HL-60 (cell line): ENCODE results near the gene MIF.
"Not testable (repeated sequence)": the region's sequence is repeated elsewhere in the genome, so short reads cannot be mapped to it uniquely, and the experiment has no call there.

Experiments
- DNase-seq, 2 experiments: peaks; one replicate each; pipeline ENCODE4 v3.0.0-alpha.2; 2010 to 2020; ENCODE audit warnings: low read depth in 1 of 2, low spot score in 1 of 2
- H3K27ac ChIP-seq: fragments of 250-450 bp; sonication (Bioruptor Pico); replicated peaks from 2 replicates; pipeline ENCODE4 v1.5.1; 2020; ENCODE audit warnings: mild to moderate bottlenecking, moderate library complexity
- H3K27me3 ChIP-seq: fragments of 250-450 bp; sonication (Bioruptor Pico); 2 replicates; pipeline ENCODE4 v1.5.1; 2021; ENCODE audit warnings: mild to moderate bottlenecking, moderate library complexity; ENCODE audit not compliant: insufficient read depth, poor library complexity, severe bottlenecking
- H3K4me3 ChIP-seq: replicated peaks from 2 replicates; pipeline ENCODE4 v1.5.1; 2011; ENCODE audit warnings: mild to moderate bottlenecking, control low read depth, low read length; ENCODE audit not compliant: insufficient read depth
- CTCF ChIP-seq: IDR thresholded peaks from one replicate; pipeline ENCODE4 v1.5.1; 2011; ENCODE audit warnings: low read length, control low read depth, inconsistent platforms; ENCODE audit not compliant: insufficient read depth
- GABPA ChIP-seq: IDR thresholded peaks from 2 replicates; pipeline ENCODE4 v1.6.1; 2012; ENCODE audit warnings: low read depth
- POLR2AphosphoS5 ChIP-seq: IDR thresholded peaks from 2 replicates; pipeline ENCODE4 v1.6.1; 2012; ENCODE audit warnings: low read depth
- REST ChIP-seq: IDR thresholded peaks from 2 replicates; pipeline ENCODE4 v1.6.1; 2012; ENCODE audit warnings: low read depth; ENCODE audit not compliant: insufficient replicate concordance
- SPI1 ChIP-seq: IDR thresholded peaks from 2 replicates; pipeline ENCODE4 v1.6.1; 2012; ENCODE audit warnings: low read depth, mild to moderate bottlenecking, borderline replicate concordance

The MIF gene

DNA sequence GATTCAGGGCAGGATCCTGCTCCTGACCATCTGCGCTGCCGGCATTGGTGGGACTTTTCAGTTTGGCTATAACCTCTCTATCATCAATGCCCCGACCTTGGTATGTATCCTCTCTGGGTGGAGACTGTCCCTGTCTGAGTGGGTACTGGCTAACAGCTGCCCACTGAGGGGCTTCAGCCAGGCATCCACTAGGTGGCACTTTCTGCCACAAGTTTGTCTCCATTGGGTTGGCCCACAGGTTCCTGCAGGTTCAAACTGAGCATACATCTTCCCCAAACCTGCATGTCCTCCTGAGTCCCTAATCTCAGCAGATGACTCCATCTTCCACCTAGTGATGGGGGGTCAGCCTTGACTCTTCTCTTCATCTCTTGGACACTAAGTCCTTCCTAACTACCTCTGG lies 32.1 kb upstream of the MIF start:
- H3K4me3 ChIP-seq = no peak overlapping the region
- peak in 1 of 2 experiments; percentile 60 for DNase-seq
- no peak overlapping the region for H3K27ac ChIP-seq
- H3K27me3 ChIP-seq = no peaks in the 10 kb centered on the region
- TF ChIP-seq SPI1 = no peak
- TF ChIP-seq CTCF = peak; percentile 84

- H3K27ac ChIP-seq, H3K4me3 ChIP-seq, DNase-seq, H3K27me3 ChIP-seq: not testable (repeated sequence)
These were observed 29.6 kb upstream of the MIF start for GRCh38 chr22:23864499-23865154.

DNA sequence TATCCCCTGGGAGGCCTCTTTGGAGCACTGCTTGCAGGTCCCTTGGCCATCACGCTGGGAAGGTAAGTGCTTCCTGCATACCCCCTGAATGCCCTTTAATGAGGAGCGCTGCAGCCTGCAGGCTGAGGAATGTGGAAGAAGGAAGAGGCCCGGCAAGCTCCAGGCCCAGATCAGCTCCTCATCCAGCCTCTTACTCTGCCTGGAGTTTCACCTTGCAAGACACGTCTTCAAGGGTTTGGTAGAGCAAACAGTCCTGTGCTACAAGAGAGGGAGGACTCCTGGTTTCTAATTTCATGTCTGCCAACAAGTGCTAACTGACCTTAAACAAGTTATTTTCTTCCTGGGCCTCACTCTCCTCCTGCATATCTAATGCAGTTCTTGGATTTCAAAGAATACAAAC lies 25.6 kb upstream of the MIF start:
- H3K27me3 ChIP-seq = no peaks in the 10 kb centered on the region
- no peak for DNase-seq
- TF ChIP-seq GABPA (no peak), POLR2AphosphoS5 (no peak), REST (no peak)
- no peak overlapping the region for H3K27ac ChIP-seq
- H3K4me3 ChIP-seq = no peak overlapping the region

- DNase-seq = no peak
- TF ChIP-seq GABPA = no peak
- no peak for TF ChIP-seq REST
- no peak for TF ChIP-seq CTCF
- no peak for TF ChIP-seq POLR2AphosphoS5
- H3K27me3 ChIP-seq = no peaks in the 10 kb centered on the region
- no peak overlapping the region for H3K4me3 ChIP-seq
- H3K27ac ChIP-seq = no peak overlapping the region
These were observed 19.3 kb upstream of the MIF start for GRCh38 chr22:23874871-23875270.

DNA sequence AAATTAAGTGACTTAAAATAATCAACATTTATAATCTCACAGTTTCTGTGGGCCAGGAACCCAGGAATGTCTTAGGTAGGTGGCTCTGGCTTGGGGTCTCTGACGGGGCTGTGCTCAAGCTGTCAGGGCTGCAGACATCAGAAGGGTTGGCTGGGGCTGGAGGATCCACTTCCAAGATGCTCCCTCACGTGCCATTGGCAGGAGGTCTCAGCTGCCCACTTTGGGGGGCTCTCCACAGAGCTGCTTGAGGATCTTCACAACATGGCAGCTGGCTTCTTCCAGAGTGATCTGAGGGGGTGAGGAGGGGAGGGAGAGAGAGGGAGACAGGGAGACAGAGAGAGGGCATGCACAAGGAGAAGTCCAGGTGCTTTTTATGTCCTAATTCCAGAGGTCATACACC lies 18.4 kb upstream of the MIF start:
- no peak for DNase-seq
- TF ChIP-seq POLR2AphosphoS5 (no peak), REST (no peak), GABPA (no peak), SPI1 (no peak), CTCF (no peak)
- Histone ChIP-seq H3K4me3 (no peak overlapping the region), H3K27ac (no peak overlapping the region), H3K27me3 (no peaks in the 10 kb centered on the region)
